OCI-M2 (cell line): ENCODE measurements around the gene PKDCC.

Experiments used
- DNase-seq: peaks from one replicate; lab custom pipeline; 2025; ENCODE audit not compliant: unreplicated experiment; lab: John Stamatoyannopoulos, UW

Gene PKDCC

GRCh38 chr2:42104621-42105020, 56.8 kb downstream of the PKDCC start:
- no peak for DNase-seq

- no peak for DNase-seq
Measured at GRCh38 chr2:42105330-42106256, 57.8 kb downstream of the PKDCC start.

GRCh38 chr2:42106257-42106816, 58.5 kb downstream of the PKDCC start:
- no peak for DNase-seq

GRCh38 chr2:42107249-42108042, 59.6 kb downstream of the PKDCC start:
- DNase-seq = no peak
